Measurements from ENCODE around the gene DOCK7.

DOCK7 gene

DNA sequence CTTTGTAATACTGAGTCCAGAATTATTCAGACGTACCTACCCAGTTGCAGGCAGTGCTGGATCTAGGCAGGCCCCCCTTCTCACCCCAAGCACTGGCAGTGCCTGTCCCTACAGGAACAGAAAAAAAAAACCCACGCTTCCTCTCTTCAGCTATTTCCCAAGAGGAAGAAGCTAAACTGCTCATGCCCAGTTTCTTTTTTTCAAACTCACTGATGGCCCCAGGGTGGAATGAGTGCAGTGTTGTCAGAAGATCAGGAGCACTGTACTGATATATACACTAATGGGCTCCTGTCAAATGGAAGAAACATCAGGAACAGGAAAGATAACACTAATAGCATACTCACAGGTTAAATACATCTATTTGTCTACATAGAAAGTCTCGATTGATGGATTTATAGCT, 28.2 kb upstream of the DOCK7 start:
- TF ChIP-seq EZH2 (optimal IDR thresholded peaks at IDR 0.05; ENCODE audit: low read depth, low read length) (no peak), EZH2phosphoT487 (IDR thresholded peaks at IDR 0.05; ENCODE audit: low read length) (no peak), CTCF (IDR thresholded peaks at IDR 0.05; ENCODE audit: low read length) (no peak)
- Histone ChIP-seq H3K4me1 (ENCODE audit: low read length) (no peaks in the 10 kb centered on the region), H4K20me1 (ENCODE audit: insufficient read depth, low read length) (no peaks in the 10 kb centered on the region), H3K27me3 (replicated peaks; ENCODE audit: insufficient read depth, low read length) (no peaks in the 10 kb centered on the region), H3F3A (ENCODE audit: insufficient read depth, low read length) (no peaks in the 10 kb centered on the region), H2AFZ (ENCODE audit: low read length) (no peak overlapping the region), H3K27ac (ENCODE audit: low read length) (no peak overlapping the region), H3K9ac (ENCODE audit: low read length) (no peak overlapping the region), H3K4me3 (ENCODE audit: low read length) (no peak overlapping the region), H3K9me2 (replicated peaks; ENCODE audit: insufficient read depth, low read length) (no peaks in the 10 kb centered on the region), H3K9me3 (replicated peaks; ENCODE audit: insufficient read depth, low read length) (no peaks in the 10 kb centered on the region), H3K36me3 (replicated peaks; ENCODE audit: insufficient read depth, low read length) (no peaks in the 10 kb centered on the region), H3K79me2 (ENCODE audit: low read length) (no peaks in the 10 kb centered on the region), H3K4me2 (ENCODE audit: low read depth, low read length) (no peak overlapping the region)
- no peak for DNase-seq

GRCh38 chr1:62712336-62713243, 24.4 kb upstream of the DOCK7 start:
- H3K4me1 ChIP-seq (ENCODE audit: low read length): no peaks in the 10 kb centered on the region
- H3K36me3 ChIP-seq (replicated peaks; ENCODE audit: insufficient read depth, low read length): no peaks in the 10 kb centered on the region
- H3K9ac ChIP-seq (ENCODE audit: low read length): no peak overlapping the region
- H3K9me3 ChIP-seq (replicated peaks; ENCODE audit: insufficient read depth, low read length): no peaks in the 10 kb centered on the region
- no peaks in the 10 kb centered on the region for H3F3A ChIP-seq (ENCODE audit: insufficient read depth, low read length)
- H3K27me3 ChIP-seq (replicated peaks; ENCODE audit: insufficient read depth, low read length): no peaks in the 10 kb centered on the region
- no peaks in the 10 kb centered on the region for H4K20me1 ChIP-seq (ENCODE audit: insufficient read depth, low read length)
- H3K27ac ChIP-seq (ENCODE audit: low read length): no peak overlapping the region
- no peaks in the 10 kb centered on the region for H3K9me2 ChIP-seq (replicated peaks; ENCODE audit: insufficient read depth, low read length)
- no peak overlapping the region for H3K4me3 ChIP-seq (ENCODE audit: low read length)
- TF ChIP-seq EZH2 (optimal IDR thresholded peaks at IDR 0.05; ENCODE audit: low read depth, low read length) (no peak), EZH2phosphoT487 (IDR thresholded peaks at IDR 0.05; ENCODE audit: low read length) (no peak), CTCF (IDR thresholded peaks at IDR 0.05; ENCODE audit: low read length) (no peak)
- no peak overlapping the region for H2AFZ ChIP-seq (ENCODE audit: low read length)
- H3K79me2 ChIP-seq (ENCODE audit: low read length): no peaks in the 10 kb centered on the region
- no peak for DNase-seq
- no peak overlapping the region for H3K4me2 ChIP-seq (ENCODE audit: low read depth, low read length)

- Histone ChIP-seq H3K27ac (ENCODE audit: low read length) (no peak overlapping the region), H3K4me2 (ENCODE audit: low read depth, low read length) (no peak overlapping the region), H3K4me1 (ENCODE audit: low read length) (no peaks in the 10 kb centered on the region), H3F3A (ENCODE audit: insufficient read depth, low read length) (no peaks in the 10 kb centered on the region), H3K9me2 (replicated peaks; ENCODE audit: insufficient read depth, low read length) (no peaks in the 10 kb centered on the region), H3K79me2 (ENCODE audit: low read length) (no peaks in the 10 kb centered on the region), H2AFZ (ENCODE audit: low read length) (no peak overlapping the region), H3K27me3 (replicated peaks; ENCODE audit: insufficient read depth, low read length) (no peaks in the 10 kb centered on the region), H3K36me3 (replicated peaks; ENCODE audit: insufficient read depth, low read length) (no peaks in the 10 kb centered on the region), H3K4me3 (ENCODE audit: low read length) (no peak overlapping the region), H3K9me3 (replicated peaks; ENCODE audit: insufficient read depth, low read length) (no peaks in the 10 kb centered on the region), H4K20me1 (ENCODE audit: insufficient read depth, low read length) (no peaks in the 10 kb centered on the region), H3K9ac (ENCODE audit: low read length) (no peak overlapping the region)
- no peak for DNase-seq
- TF ChIP-seq EZH2phosphoT487 (IDR thresholded peaks at IDR 0.05; ENCODE audit: low read length) (no peak), CTCF (IDR thresholded peaks at IDR 0.05; ENCODE audit: low read length) (no peak), EZH2 (optimal IDR thresholded peaks at IDR 0.05; ENCODE audit: low read depth, low read length) (no peak)
Measured at GRCh38 chr1:62707744-62708120, 19.5 kb upstream of the DOCK7 start.
